Mesothelial cell of epicardium (in vitro differentiated cells): ENCODE data around the gene USP38. TPM values are rescaled to one million over a fixed set of nuclear protein-coding genes. Genes with fewer than 3 reads are reported as not detected.
A peak's percentile ranks its signal among the peaks of the same experiment; 100 is the strongest.

ENCODE experiments used
- DNase-seq, 2 experiments: peaks; one replicate each; pipeline ENCODE4 v3.0.0; 2021; ENCODE audit warnings: low spot score in 2 of 2; ENCODE audit not compliant: unreplicated experiment in 2 of 2
- H3K27ac Mint-ChIP-seq: 2 replicates; pipeline ENCODE4 v1.8.0; 2021; ENCODE audit warnings: mixed read lengths
- H3K27me3 Mint-ChIP-seq: 2 replicates; pipeline ENCODE4 v1.8.0; 2021; ENCODE audit warnings: low read depth, mixed read lengths
- H3K36me3 Mint-ChIP-seq: 2 replicates; pipeline ENCODE4 v1.8.0; 2021; ENCODE audit warnings: mixed read lengths
- H3K4me1 Mint-ChIP-seq: 2 replicates; pipeline ENCODE4 v1.8.0; 2021; ENCODE audit warnings: mixed read lengths
- H3K4me3 Mint-ChIP-seq: 2 replicates; pipeline ENCODE4 v1.8.0; 2021; ENCODE audit warnings: mild to moderate bottlenecking, moderate library complexity, mixed read lengths
- H3K9me3 Mint-ChIP-seq: 2 replicates; pipeline ENCODE4 v1.8.0; 2021; ENCODE audit warnings: mixed read lengths
- total RNA-seq: library from RNA; stranded (reverse); gene quantifications from 3 replicates; pipeline ENCODE4 v1.2.1, GENCODE V29; 2021
- TF ChIP-seq, protein P1 (sequence below): fragments of 200-600 bp; sonication (generic); IDR thresholded peaks from one replicate; pipeline ENCODE4 v1.5.0; 2021; ENCODE audit warnings: antibody characterized with exemption; ENCODE audit not compliant: unreplicated experiment

USP38 gene, protein sequence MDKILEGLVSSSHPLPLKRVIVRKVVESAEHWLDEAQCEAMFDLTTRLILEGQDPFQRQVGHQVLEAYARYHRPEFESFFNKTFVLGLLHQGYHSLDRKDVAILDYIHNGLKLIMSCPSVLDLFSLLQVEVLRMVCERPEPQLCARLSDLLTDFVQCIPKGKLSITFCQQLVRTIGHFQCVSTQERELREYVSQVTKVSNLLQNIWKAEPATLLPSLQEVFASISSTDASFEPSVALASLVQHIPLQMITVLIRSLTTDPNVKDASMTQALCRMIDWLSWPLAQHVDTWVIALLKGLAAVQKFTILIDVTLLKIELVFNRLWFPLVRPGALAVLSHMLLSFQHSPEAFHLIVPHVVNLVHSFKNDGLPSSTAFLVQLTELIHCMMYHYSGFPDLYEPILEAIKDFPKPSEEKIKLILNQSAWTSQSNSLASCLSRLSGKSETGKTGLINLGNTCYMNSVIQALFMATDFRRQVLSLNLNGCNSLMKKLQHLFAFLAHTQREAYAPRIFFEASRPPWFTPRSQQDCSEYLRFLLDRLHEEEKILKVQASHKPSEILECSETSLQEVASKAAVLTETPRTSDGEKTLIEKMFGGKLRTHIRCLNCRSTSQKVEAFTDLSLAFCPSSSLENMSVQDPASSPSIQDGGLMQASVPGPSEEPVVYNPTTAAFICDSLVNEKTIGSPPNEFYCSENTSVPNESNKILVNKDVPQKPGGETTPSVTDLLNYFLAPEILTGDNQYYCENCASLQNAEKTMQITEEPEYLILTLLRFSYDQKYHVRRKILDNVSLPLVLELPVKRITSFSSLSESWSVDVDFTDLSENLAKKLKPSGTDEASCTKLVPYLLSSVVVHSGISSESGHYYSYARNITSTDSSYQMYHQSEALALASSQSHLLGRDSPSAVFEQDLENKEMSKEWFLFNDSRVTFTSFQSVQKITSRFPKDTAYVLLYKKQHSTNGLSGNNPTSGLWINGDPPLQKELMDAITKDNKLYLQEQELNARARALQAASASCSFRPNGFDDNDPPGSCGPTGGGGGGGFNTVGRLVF
- 19.8 to 21.1 TPM (median 20.9 TPM) in 3 replicates for total RNA-seq

DNA sequence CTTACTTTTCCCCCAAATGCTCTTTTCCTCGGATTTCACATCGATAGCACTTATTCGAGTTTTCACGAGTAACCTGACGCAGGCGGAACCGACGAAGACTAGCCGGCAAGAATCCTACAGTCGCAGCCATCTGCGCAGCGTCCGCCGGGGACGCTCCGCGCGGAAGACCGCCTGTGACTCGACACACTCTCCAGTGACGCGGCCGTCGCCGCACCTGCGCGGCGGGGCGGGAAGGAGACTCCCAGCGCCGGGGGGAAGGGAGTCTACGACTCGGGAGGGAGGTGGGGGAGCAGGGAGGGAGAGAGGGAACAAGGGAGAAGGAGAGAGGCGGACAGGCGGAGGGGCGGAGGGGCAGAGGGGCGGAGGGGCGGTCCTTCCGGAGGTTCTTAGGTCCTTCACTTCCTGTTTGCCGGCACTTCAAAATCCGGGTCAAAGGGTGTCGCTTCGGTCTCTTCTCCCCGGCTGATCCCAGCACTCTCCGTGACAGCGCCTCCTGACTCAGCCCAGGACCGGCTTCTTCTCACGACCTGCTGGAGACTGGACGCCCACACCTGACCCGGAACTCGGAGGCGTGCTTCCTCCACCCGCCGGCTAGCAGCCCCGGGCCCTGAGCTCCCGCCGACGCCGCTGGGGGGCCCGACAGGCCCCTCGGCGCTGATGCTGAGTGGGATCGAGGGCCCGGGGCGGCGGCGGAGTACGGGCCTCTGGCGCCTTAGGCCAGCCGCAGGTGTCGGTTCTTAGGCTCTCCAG lies at the start of gene USP38:
Gene USP38 (plus strand): TSS at position 415 of the 750 bp plus-strand sequence. CDS start 534 bp downstream, outside the sequence.
- Mint-ChIP-seq H3K36me3 (peaks cover 1% of the 10 kb centered on the region), H3K9me3 (peaks cover 15% of the 10 kb centered on the region), H3K4me3 (peak within 1 kb of the TSS; percentile 91), H3K27ac (peak within 1 kb of the TSS; percentile 99), H3K4me1 (peaks cover 55% of the 10 kb centered on the region), H3K27me3 (no peaks in the 10 kb centered on the region)
- TF ChIP-seq, protein P1, sequence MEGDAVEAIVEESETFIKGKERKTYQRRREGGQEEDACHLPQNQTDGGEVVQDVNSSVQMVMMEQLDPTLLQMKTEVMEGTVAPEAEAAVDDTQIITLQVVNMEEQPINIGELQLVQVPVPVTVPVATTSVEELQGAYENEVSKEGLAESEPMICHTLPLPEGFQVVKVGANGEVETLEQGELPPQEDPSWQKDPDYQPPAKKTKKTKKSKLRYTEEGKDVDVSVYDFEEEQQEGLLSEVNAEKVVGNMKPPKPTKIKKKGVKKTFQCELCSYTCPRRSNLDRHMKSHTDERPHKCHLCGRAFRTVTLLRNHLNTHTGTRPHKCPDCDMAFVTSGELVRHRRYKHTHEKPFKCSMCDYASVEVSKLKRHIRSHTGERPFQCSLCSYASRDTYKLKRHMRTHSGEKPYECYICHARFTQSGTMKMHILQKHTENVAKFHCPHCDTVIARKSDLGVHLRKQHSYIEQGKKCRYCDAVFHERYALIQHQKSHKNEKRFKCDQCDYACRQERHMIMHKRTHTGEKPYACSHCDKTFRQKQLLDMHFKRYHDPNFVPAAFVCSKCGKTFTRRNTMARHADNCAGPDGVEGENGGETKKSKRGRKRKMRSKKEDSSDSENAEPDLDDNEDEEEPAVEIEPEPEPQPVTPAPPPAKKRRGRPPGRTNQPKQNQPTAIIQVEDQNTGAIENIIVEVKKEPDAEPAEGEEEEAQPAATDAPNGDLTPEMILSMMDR: no peak
- DNase-seq: peak; percentile 80

DNA sequence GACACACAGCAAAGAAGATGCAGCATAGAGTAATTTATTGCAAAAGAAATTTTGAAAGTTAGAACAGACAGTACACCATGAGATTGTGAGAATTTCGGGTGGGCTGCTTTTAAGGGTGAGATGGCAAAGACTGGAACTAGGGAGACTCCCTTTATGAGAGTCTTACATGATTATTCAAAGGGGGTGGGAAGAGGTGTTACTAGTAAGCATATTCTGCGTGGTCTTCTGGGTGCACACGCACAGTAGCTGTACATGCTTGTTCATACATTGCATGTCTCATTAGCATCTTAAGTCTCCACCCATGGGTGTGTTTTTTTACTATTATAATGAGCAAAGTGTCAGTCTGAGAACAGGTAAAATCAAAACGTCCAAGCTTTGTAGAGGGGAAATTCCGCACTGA lies 49.4 kb upstream of the USP38 start:
- no peak for DNase-seq
- Mint-ChIP-seq H3K4me1 (no peaks in the 10 kb centered on the region), H3K36me3 (no peaks in the 10 kb centered on the region), H3K27me3 (peaks cover 3% of the 10 kb centered on the region), H3K4me3 (no peak overlapping the region), H3K27ac (no peak overlapping the region), H3K9me3 (no peaks in the 10 kb centered on the region)
- TF ChIP-seq, protein P1: no peak

DNA sequence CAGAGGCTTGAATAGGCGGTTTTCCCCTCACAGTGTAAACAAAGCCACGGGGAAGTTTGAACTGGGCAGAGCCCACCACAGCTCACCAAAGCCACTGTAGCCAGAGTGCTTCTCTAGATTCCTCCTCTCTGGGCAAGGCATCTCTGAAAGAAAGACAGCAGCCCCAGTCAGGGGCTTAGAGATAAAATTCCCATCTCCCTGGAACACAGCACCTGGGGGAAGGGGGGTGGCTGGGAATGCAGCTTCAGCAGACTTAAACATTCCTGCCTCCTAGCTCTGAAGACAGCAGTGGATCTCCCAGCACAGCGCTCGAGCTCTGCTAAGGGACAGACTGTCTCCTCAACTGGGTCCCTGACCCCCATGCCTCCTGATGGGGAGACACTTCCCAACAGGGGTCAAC lies 44.0 kb upstream of the USP38 start:
- H3K36me3 Mint-ChIP-seq: peaks cover 8% of the 10 kb centered on the region
- H3K27me3 Mint-ChIP-seq: peaks cover 3% of the 10 kb centered on the region
- no peak for DNase-seq
- no peaks in the 10 kb centered on the region for H3K4me1 Mint-ChIP-seq
- H3K4me3 Mint-ChIP-seq: no peak overlapping the region
- H3K27ac Mint-ChIP-seq: no peak overlapping the region
- TF ChIP-seq, protein P1: no peak
- H3K9me3 Mint-ChIP-seq: peaks cover 36% of the 10 kb centered on the region

DNA sequence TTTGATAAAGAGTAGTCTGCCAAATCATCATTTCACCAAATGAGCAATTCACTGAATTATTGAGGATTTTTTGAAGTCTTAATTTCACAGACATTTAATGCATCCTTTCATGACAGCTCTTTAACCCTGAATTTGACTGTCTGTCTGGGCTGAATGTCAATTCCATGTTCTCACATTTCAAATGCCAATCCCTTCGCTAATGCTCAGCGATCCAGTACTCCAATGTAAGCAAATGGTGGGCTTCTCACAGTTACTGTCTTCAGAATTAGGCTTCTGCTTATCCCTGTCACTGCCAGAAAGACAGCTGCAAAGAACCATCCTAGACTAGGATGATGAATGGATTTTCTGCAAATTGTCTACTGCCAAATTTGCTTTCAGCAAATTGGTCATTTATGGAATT lies 36.2 kb upstream of the USP38 start:
- DNase-seq: no peak
- no peak overlapping the region for H3K27ac Mint-ChIP-seq
- peaks cover 11% of the 10 kb centered on the region for H3K36me3 Mint-ChIP-seq
- H3K9me3 Mint-ChIP-seq: peaks cover 58% of the 10 kb centered on the region
- H3K27me3 Mint-ChIP-seq: no peaks in the 10 kb centered on the region
- H3K4me3 Mint-ChIP-seq: no peak overlapping the region
- TF ChIP-seq, protein P1: no peak
- no peaks in the 10 kb centered on the region for H3K4me1 Mint-ChIP-seq

DNA sequence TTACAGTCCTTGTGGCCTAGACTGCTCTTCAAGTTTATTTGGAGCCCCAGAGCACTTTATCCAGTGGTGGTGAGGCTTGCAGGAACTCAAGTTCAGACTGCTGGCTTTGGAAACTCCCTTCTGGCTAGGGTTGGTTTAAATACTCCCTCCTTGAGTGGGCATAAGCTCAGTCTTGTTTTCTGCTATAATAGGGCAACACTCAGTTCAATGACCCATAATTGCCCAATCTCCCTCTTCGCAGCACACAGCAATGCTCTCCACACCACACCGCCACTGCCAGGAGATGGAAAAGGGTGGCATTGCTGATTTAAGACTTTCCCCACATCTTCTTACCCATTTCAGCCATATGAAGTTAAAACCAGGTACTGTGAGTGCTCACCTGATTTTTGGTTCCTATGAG lies 27.9 kb upstream of the USP38 start:
- H3K36me3 Mint-ChIP-seq: peaks cover 18% of the 10 kb centered on the region
- no peak overlapping the region for H3K27ac Mint-ChIP-seq
- H3K4me1 Mint-ChIP-seq: no peaks in the 10 kb centered on the region
- TF ChIP-seq, protein P1: no peak
- no peak for DNase-seq
- H3K27me3 Mint-ChIP-seq: no peaks in the 10 kb centered on the region
- H3K4me3 Mint-ChIP-seq: no peak overlapping the region
- peaks cover 46% of the 10 kb centered on the region for H3K9me3 Mint-ChIP-seq
